ENCODE results near the gene NEU1.
"Not testable (repeated sequence)": the region's sequence is repeated elsewhere in the genome, so short reads cannot be mapped to it uniquely, and the experiment has no call there.

The NEU1 gene

GRCh38 chr6:31826793-31827285, 35.8 kb downstream of the NEU1 start:
- ATAC-seq, result peak; percentile 36
- TF ChIP-seq TOX (CRISPR knock-in tag; IDR thresholded peaks at IDR 0.05; ENCODE audit: borderline replicate concordance), result no peak
- no peak for TF ChIP-seq ZC3H10 (CRISPR knock-in tag; IDR thresholded peaks at IDR 0.05)
- TF ChIP-seq TCF4 (CRISPR knock-in tag; IDR thresholded peaks at IDR 0.05; ENCODE audit: borderline replicate concordance), result no peak
- TF ChIP-seq ZFP3 (CRISPR knock-in tag; IDR thresholded peaks at IDR 0.05), result no peak
- TF ChIP-seq PPARA (CRISPR knock-in tag; IDR thresholded peaks at IDR 0.05; ENCODE audit: borderline replicate concordance), result no peak
- no peak for TF ChIP-seq GLIS3 (CRISPR knock-in tag; IDR thresholded peaks at IDR 0.05)
- no peak for TF ChIP-seq ZNF565 (CRISPR knock-in tag; conservative IDR thresholded peaks at IDR 0.05; ENCODE audit: low read depth)
- TF ChIP-seq, protein P1, sequence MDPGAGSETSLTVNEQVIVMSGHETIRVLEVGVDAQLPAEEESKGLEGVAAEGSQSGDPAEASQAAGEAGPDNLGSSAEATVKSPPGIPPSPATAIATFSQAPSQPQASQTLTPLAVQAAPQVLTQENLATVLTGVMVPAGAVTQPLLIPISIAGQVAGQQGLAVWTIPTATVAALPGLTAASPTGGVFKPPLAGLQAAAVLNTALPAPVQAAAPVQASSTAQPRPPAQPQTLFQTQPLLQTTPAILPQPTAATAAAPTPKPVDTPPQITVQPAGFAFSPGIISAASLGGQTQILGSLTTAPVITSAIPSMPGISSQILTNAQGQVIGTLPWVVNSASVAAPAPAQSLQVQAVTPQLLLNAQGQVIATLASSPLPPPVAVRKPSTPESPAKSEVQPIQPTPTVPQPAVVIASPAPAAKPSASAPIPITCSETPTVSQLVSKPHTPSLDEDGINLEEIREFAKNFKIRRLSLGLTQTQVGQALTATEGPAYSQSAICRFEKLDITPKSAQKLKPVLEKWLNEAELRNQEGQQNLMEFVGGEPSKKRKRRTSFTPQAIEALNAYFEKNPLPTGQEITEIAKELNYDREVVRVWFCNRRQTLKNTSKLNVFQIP (CRISPR knock-in tag; IDR thresholded peaks at IDR 0.05; ENCODE audit: borderline replicate concordance, low read depth), result no peak
- TF ChIP-seq, protein P2, sequence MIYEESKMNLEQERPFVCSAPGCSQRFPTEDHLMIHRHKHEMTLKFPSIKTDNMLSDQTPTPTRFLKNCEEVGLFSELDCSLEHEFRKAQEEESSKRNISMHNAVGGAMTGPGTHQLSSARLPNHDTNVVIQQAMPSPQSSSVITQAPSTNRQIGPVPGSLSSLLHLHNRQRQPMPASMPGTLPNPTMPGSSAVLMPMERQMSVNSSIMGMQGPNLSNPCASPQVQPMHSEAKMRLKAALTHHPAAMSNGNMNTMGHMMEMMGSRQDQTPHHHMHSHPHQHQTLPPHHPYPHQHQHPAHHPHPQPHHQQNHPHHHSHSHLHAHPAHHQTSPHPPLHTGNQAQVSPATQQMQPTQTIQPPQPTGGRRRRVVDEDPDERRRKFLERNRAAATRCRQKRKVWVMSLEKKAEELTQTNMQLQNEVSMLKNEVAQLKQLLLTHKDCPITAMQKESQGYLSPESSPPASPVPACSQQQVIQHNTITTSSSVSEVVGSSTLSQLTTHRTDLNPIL (CRISPR knock-in tag; IDR thresholded peaks at IDR 0.05; ENCODE audit: low read depth), result no peak
- no peak for TF ChIP-seq ZNF8 (CRISPR knock-in tag; IDR thresholded peaks at IDR 0.05)
- no peak for TF ChIP-seq OSR1 (CRISPR knock-in tag; IDR thresholded peaks at IDR 0.05)
- TF ChIP-seq RARB (CRISPR knock-in tag; IDR thresholded peaks at IDR 0.05), result no peak
- TF ChIP-seq, protein P3, sequence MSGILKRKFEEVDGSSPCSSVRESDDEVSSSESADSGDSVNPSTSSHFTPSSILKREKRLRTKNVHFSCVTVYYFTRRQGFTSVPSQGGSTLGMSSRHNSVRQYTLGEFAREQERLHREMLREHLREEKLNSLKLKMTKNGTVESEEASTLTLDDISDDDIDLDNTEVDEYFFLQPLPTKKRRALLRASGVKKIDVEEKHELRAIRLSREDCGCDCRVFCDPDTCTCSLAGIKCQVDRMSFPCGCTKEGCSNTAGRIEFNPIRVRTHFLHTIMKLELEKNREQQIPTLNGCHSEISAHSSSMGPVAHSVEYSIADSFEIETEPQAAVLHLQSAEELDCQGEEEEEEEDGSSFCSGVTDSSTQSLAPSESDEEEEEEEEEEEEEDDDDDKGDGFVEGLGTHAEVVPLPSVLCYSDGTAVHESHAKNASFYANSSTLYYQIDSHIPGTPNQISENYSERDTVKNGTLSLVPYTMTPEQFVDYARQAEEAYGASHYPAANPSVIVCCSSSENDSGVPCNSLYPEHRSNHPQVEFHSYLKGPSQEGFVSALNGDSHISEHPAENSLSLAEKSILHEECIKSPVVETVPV (CRISPR knock-in tag; IDR thresholded peaks at IDR 0.05), result no peak

- ATAC-seq, result no peak
- no peak for TF ChIP-seq ZNF70 (CRISPR knock-in tag; IDR thresholded peaks at IDR 0.05)
- TF ChIP-seq, protein P1 (CRISPR knock-in tag; IDR thresholded peaks at IDR 0.05; ENCODE audit: borderline replicate concordance, low read depth), result no peak
- TF ChIP-seq, protein P2 (CRISPR knock-in tag; IDR thresholded peaks at IDR 0.05; ENCODE audit: low read depth), result no peak
Measured at GRCh38 chr6:31825553-31825952, 37.1 kb downstream of the NEU1 start.

- ATAC-seq, result not testable (repeated sequence)
Measured at GRCh38 chr6:31823592-31824196, 38.9 kb downstream of the NEU1 start.

DNA sequence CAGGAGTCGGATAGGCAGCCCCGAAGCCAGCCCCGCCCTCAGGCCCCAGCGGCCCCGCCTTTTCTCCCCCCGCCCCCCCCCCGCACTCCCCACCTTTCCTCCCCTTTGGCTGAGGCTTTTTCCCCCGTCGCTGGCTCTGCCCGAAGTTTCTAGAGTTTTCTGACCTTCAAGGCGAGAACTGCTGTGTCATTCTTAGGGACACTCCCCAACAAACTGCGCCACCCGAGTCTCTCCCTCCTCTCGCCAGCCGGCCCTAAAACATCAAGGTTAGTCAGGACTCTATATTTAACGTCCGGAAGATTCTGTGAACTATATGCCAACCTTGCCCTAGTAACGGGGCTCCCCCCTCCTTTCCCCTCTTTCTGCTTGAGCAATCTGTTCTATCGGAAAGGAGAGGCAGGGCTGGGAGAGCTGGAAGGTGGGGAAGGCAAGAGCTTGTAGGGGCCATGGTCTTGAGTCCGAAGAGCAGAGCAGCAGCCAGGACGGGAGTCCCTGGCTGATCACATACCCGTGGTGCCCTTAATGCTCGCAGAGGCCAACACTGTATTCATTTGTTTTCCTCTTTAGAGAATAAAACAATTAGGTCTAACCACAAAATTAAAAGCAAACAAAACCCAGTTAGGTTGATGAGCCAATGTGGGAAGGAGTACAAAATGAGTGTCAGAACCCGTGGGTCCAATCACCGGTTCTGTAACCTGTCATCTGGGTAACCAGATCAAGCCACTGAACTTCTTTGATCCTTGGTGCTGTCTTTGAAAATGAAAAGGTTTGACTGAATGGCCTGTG, 40.4 kb downstream of the NEU1 start:
- ATAC-seq, result peak; percentile 52
- TF ChIP-seq BACH2 (CRISPR knock-in tag; IDR thresholded peaks at IDR 0.05; ENCODE audit: borderline replicate concordance) (no peak), GLIS3 (CRISPR knock-in tag; IDR thresholded peaks at IDR 0.05) (no peak), ISL1 (CRISPR knock-in tag; IDR thresholded peaks at IDR 0.05) (no peak), ARNTL (CRISPR knock-in tag; IDR thresholded peaks at IDR 0.05; ENCODE audit: borderline replicate concordance, low read depth) (no peak), ZFP30 (CRISPR knock-in tag; IDR thresholded peaks at IDR 0.05) (no peak), CSDC2 (CRISPR knock-in tag; IDR thresholded peaks at IDR 0.05) (no peak), ZFP3 (CRISPR knock-in tag; IDR thresholded peaks at IDR 0.05) (no peak), TCF4 (CRISPR knock-in tag; IDR thresholded peaks at IDR 0.05; ENCODE audit: borderline replicate concordance) (no peak), OSR1 (CRISPR knock-in tag; IDR thresholded peaks at IDR 0.05) (no peak), SNAI2 (CRISPR knock-in tag; IDR thresholded peaks at IDR 0.05) (no peak), ZNF565 (CRISPR knock-in tag; conservative IDR thresholded peaks at IDR 0.05; ENCODE audit: low read depth) (no peak), ESRRG (CRISPR knock-in tag; IDR thresholded peaks at IDR 0.05) (no peak), ZNF8 (CRISPR knock-in tag; IDR thresholded peaks at IDR 0.05) (no peak)
- TF ChIP-seq, protein P2 (CRISPR knock-in tag; IDR thresholded peaks at IDR 0.05; ENCODE audit: low read depth), result no peak
